ENCODE results near the gene ARVCF. TPM values are rescaled to one million over a fixed set of nuclear protein-coding genes. Genes with fewer than 3 reads are reported as not detected.

Gene ARVCF
- total RNA-seq, 4 donors from 2014 or later, result 10.7 to 21.2 (median 18.4) TPM

DNA sequence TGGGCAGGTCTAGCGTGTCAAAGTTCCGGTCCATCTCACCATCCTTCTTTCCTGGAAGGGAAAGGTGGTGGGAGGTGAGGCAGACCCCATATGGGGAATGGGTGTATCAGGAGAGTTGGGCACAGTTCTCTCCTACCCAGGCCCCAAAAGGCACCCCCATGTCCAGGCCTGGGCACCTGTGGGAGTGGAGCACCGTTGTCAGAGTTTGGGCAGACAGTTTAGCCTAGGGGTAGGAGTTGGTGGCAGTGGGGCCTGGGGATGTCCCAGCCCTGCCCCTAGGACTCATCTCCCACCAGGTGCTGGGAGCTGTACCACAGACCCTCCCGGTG lies 41.0 kb downstream of the ARVCF start:
- no peak for TF ChIP-seq POLR2A (IDR thresholded peaks at IDR 0.05)
- TF ChIP-seq, protein P1, sequence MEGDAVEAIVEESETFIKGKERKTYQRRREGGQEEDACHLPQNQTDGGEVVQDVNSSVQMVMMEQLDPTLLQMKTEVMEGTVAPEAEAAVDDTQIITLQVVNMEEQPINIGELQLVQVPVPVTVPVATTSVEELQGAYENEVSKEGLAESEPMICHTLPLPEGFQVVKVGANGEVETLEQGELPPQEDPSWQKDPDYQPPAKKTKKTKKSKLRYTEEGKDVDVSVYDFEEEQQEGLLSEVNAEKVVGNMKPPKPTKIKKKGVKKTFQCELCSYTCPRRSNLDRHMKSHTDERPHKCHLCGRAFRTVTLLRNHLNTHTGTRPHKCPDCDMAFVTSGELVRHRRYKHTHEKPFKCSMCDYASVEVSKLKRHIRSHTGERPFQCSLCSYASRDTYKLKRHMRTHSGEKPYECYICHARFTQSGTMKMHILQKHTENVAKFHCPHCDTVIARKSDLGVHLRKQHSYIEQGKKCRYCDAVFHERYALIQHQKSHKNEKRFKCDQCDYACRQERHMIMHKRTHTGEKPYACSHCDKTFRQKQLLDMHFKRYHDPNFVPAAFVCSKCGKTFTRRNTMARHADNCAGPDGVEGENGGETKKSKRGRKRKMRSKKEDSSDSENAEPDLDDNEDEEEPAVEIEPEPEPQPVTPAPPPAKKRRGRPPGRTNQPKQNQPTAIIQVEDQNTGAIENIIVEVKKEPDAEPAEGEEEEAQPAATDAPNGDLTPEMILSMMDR (IDR thresholded peaks at IDR 0.05), result no peak
- H3K4me3 ChIP-seq, result no peak overlapping the region
- peaks cover 0 to 10% (median under 1%) of the 10 kb centered on the region in 4 donors for H3K4me1 ChIP-seq
- no peak overlapping the region for H3K27ac ChIP-seq
- H3K36me3 ChIP-seq, result no peaks in the 10 kb centered on the region
- H3K9me3 ChIP-seq, result no peaks in the 10 kb centered on the region
- no peak for DNase-seq
- H3K27me3 ChIP-seq, result no peaks in the 10 kb centered on the region

DNA sequence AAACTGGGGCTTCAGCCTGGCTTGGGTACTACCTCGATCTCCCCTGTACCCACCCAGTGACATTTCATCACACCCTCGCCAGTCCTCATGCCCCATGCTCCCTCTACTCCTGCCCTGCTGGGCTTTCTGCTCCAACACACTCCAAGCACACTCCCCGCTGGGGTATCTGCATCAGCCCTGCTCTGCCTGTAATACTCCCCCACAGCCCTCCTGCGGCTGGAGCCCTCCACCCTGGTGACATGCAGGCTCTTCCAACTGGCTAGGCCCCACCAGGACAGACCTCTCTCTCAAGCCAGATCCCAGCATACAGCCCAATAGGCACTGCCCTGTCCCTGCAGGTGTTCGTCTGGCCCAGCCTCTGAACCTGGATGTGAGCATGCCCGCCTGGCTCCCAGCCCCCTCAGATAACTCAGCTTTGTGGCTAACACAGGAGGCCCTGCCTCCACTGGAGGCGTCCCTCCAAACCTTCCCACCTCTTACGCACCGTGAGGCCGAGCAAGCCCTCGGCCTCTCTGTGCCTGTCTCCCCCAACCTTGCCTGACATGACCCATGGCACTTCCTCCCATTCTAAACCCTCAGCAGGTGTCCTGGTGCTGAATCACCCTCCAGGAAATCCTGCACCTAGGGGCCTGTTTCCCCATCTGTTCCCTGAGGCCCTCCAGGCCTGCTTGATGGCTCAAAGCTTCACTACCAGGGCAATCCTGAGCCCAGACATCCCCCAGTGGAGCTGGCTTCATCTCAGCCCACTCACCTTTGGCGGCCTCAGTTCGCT lies 41.5 kb downstream of the ARVCF start:
- Histone ChIP-seq H3K36me3 (no peaks in the 10 kb centered on the region), H3K27me3 (no peaks in the 10 kb centered on the region), H3K27ac (no peak overlapping the region), H3K4me1 (peaks cover 0 to 12% (median 2%) of the 10 kb centered on the region in 4 donors), H3K4me3 (no peak overlapping the region), H3K9me3 (no peaks in the 10 kb centered on the region)
- DNase-seq, result no peak
- TF ChIP-seq, protein P1 (IDR thresholded peaks at IDR 0.05), result no peak
- no peak for TF ChIP-seq POLR2A (IDR thresholded peaks at IDR 0.05)

- peaks cover 0 to 12% (median 2%) of the 10 kb centered on the region in 4 donors for H3K4me1 ChIP-seq
- TF ChIP-seq POLR2A (IDR thresholded peaks at IDR 0.05), result no peak
- TF ChIP-seq, protein P1 (IDR thresholded peaks at IDR 0.05), result no peak
- H3K27ac ChIP-seq, result no peak overlapping the region
- no peak overlapping the region for H3K4me3 ChIP-seq
- no peaks in the 10 kb centered on the region for H3K27me3 ChIP-seq
- H3K36me3 ChIP-seq, result peaks cover 0 to 4% (median 0%) of the 10 kb centered on the region in 3 donors
- H3K9me3 ChIP-seq, result no peaks in the 10 kb centered on the region
- DNase-seq, result no peak
Measured at GRCh38 chr22:19974268-19974861, 42.3 kb downstream of the ARVCF start.

GRCh38 chr22:19973551-19974267 lies 42.9 kb downstream of the ARVCF start:
- H3K36me3 ChIP-seq, result peaks cover 0 to 11% (median 0%) of the 10 kb centered on the region in 3 donors
- no peaks in the 10 kb centered on the region for H3K9me3 ChIP-seq
- no peak overlapping the region for H3K4me3 ChIP-seq
- no peak overlapping the region for H3K27ac ChIP-seq
- TF ChIP-seq POLR2A (IDR thresholded peaks at IDR 0.05), result no peak
- TF ChIP-seq, protein P1 (IDR thresholded peaks at IDR 0.05), result no peak
- no peaks in the 10 kb centered on the region for H3K27me3 ChIP-seq
- no peak for DNase-seq
- peaks cover 0 to 12% (median 2%) of the 10 kb centered on the region in 4 donors for H3K4me1 ChIP-seq

DNA sequence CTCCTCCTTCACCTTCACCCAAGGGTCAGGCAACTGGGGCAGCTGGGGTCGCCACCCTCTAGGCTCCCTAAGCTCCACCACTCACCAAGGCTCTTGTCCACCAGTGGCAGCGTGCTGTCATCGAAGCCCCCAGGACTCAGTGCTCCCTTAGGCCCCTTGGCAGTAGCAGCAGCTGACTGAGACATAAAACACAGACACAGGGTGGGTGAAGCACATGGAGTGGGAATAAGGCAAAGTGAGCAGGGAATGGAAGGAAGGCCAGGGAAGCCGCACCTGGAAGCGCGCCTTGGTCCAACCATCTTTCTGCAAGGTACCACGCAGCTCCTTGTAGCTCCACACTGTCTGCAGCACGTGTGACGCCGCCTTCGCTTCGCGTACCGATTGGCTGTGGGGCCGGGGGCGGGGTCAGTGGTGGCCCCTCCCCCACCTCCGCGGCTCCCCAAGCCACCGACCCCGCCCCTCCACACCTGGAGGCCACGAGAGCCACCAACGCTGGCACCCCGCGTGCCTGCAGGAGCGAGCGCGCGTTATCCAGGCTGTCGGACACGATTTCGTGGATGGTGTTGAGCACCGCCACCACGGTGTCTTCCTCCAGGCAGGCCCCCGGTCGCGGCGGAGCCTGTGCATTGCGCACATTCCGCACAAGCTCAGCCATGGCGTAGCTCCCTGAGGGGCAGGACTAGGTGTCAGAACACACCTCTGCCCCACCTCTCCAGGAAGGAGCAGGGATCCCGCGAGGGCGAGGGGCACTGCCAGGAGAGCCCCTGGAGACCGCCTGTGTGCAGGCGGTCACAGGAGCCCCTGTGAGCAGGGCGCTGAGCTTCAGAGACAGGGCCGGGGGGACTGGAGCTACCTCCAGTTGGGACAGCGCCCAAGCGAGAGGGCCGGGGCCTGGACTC lies 43.7 kb downstream of the ARVCF start:
- no peak overlapping the region for H3K4me3 ChIP-seq
- H3K9me3 ChIP-seq, result no peaks in the 10 kb centered on the region
- no peak overlapping the region for H3K27ac ChIP-seq
- DNase-seq, result no peak
- H3K27me3 ChIP-seq, result no peaks in the 10 kb centered on the region
- peaks cover 0 to 19% (median 0%) of the 10 kb centered on the region in 3 donors for H3K36me3 ChIP-seq
- H3K4me1 ChIP-seq, result peaks cover 0 to 12% (median 2%) of the 10 kb centered on the region in 4 donors
- no peak for TF ChIP-seq POLR2A (IDR thresholded peaks at IDR 0.05)
